ENCODE measurements around the gene RHNO1.

RHNO1 gene, protein sequence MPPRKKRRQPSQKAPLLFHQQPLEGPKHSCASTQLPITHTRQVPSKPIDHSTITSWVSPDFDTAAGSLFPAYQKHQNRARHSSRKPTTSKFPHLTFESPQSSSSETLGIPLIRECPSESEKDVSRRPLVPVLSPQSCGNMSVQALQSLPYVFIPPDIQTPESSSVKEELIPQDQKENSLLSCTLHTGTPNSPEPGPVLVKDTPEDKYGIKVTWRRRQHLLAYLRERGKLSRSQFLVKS

GRCh38 chr12:2877047-2877952, at the start of gene RHNO1, which contains the start of gene FOXM1:
Gene RHNO1, plus strand, starts transcription at chr12:2877223. Its CDS starts 8,144 bp downstream, at chr12:2885367.
Gene FOXM1, minus strand, starts transcription at chr12:2877174. Its CDS starts 2,696 bp downstream, at chr12:2874478.
- DNase-seq (ENCODE audit: low spot score), result peak; percentile 89

GRCh38 chr12:2829275-2829674, 47.7 kb upstream of the RHNO1 start:
- no peak for DNase-seq (ENCODE audit: low spot score)

GRCh38 chr12:2832550-2833127, 44.4 kb upstream of the RHNO1 start:
- DNase-seq (ENCODE audit: low spot score), result no peak

DNA sequence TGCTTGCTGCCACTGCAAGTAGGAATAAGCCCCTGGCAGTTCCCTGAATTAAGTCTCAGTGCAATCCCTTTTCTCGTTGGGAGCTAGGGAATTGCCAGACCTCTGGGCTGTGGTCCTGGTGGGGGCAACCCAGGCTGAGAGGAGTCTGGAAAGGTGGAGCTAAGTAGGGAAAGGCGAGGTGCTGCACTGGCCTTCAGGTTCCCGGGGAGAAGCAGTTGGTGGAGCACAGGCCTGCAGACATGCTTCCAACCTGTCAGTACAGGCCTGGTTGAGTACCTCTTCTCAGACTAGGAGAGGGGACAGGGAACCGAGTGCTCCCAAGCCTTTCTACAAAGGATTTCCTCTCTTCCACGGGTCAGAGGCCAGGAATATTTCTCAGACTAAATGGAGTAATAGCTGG, 43.7 kb upstream of the RHNO1 start:
- DNase-seq (ENCODE audit: low spot score), result no peak

DNA sequence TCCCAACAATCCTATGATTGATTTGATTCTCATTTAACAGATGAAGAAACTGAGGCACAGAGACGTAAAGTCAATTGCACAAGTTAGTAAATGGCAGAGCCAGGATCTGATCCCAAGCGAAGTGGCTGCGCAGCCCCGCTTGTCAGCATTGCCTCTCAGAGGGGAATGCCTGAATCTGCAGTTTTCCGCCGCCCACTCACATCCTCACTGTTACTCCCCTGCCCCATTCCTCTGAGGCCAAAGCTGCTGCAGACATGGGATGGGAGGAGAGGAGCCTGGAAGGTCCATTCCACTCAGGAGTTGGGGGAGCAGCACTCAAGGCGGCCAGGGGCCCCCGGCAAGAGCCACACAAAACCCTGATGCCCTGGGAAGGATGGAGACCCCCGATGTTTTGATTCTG, 43.2 kb upstream of the RHNO1 start:
- DNase-seq (ENCODE audit: low spot score), result no peak

- no peak for DNase-seq (ENCODE audit: low spot score)
These were observed 42.2 kb upstream of the RHNO1 start, which contains the start of gene NRIP2 for GRCh38 chr12:2834581-2835491. Gene NRIP2, minus strand, starts transcription at chr12:2835035. Its CDS starts 52 bp downstream, at chr12:2834983.

DNA sequence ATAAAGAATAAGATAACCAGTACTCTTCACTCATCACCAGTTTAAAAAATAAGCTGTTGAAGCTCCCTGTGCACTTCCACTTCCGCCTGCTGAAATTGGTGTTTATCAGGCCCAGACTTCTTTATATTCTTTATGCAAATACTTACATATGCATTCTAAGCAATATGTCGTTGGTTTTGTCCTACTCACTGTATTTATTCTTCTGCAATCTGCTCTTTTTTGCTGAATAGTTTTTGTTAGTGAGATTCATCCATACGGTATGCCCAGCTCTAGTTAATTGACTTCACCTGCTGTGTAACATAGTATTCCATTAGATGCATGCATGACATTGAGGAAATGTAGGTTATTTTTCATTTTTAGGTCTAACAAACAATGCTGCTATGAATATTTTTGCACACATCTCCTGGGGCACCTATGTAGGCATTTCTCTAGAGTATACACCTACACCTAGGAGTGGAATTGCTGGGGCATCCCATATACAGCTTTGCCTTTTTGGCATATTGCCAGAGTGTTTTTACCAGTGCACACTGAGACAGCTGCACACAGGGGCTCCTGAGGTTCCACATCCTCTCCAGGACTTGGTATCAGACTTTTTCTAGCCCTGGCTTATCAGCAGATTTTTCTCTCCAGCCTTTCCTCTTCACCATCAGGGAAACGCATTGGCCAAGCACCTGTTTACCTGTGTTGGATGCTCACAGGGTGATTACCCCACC, 41.2 kb upstream of the RHNO1 start:
- DNase-seq (ENCODE audit: low spot score), result no peak

- DNase-seq (ENCODE audit: low spot score), result no peak
These were observed 40.4 kb upstream of the RHNO1 start for GRCh38 chr12:2836574-2836973.

DNA sequence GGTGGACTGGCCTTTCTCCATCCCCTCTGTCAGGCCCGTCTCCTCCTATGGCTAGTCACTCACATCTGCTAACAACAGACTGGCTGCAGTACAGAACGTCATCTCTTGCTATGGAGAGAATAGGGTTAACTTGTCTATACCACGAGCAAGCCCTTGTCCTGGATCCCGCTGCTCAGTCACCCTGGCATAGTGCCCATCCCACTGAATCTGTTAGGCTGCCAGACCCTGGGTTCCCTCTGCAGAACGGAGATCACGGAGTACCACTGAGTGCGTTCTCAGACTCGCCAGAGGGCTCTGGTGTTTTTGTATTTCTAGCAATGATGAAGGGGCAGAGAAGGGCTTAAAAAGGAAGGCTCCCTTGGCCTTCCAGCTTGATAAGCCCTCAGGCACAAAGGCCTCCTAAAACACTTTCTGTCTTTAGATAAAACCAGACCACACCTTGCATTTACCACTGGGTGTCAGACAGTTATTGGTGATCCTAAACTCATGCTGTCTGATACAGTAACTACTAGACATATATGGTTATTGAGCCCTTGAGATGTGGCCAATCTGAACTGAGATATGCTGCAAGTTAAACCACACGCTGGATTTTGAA, 35.9 kb upstream of the RHNO1 start:
- DNase-seq (ENCODE audit: low spot score), result no peak

DNA sequence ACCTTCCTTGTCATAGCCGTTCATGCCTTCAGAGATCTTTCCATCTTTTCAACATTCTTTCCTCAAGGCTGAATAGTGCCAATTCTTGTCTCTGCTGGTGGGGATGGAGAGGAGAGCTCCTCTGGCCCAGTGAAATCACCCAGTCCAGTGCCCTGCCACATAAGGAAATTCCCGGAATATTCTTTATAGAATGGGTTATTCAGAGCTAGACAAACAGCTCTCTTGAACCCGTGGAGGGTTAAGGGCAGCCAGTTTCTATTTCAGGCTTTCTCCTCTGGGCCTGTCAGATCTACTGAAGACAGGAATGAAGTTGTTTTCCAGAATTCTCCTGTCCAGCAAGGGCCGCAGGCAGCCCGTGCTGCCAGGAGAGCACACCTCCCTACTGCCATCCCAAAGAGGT, 34.1 kb upstream of the RHNO1 start:
- DNase-seq (ENCODE audit: low spot score), result no peak

DNA sequence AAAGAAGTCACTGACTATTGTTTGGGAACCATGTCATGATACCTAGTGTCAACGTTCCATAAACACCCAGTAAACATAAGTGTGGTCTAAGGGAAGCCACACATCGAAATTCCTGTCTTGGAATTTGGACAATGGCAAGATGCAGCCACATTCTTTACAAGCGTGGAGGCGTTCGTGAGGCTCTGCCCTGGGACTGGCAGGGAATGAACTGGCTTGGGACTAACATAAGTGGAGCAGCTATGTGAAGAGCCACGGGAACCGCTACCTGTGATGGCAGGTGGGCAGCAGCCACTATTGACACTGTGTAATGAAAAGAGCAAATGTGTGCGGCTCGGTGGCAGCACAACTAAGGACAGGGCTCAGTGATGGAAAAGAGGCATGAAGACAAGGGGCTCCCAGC, 32.2 kb upstream of the RHNO1 start:
- DNase-seq (ENCODE audit: low spot score), result no peak

- no peak for DNase-seq (ENCODE audit: low spot score)
These were observed 31.7 kb upstream of the RHNO1 start for GRCh38 chr12:2845280-2845679.

DNA sequence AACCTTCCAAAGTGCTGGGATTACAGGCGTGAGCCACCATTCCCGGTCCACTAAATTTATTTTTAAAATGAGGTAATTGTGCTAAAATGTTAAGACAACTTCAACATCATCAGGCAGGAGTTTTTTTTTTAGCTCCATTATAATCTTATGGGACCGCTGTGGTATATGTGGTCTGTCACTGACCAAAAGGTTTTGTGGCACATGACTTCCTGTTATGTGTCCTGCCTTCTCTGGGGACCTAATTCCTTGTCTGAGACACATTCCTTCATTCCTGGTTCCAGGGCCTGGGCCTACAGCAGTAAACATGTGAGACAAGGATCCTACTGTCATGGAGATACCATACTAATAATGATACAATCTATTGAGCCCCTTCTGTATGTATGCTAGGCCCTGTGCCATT, 25.1 kb upstream of the RHNO1 start:
- DNase-seq (ENCODE audit: low spot score), result no peak

DNA sequence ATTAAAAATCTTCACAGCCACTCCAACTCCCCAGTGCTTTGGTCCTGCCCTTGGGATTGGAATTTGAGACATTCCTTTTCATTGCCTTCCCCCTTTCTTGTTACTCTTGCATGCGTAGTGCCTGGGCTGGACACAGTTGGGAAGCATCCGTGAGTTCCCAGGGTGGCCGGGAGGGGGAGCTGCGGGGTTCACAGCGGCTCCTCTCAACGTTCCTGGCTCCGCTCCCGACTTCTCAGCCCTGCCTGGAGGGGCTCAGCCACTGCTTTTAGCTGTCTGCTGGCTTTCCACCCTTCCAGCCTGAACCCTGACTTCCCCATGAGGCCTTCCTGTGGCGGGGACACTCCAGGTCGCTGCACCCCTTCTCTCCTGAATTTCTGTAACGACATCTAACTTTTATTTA, 23.4 kb upstream of the RHNO1 start:
- peak; percentile 29 for DNase-seq (ENCODE audit: low spot score)

- no peak for DNase-seq (ENCODE audit: low spot score)
These were observed 22.2 kb upstream of the RHNO1 start for GRCh38 chr12:2854669-2855453.

GRCh38 chr12:2855546-2855945, 21.5 kb upstream of the RHNO1 start:
- no peak for DNase-seq (ENCODE audit: low spot score)

- DNase-seq (ENCODE audit: low spot score), result no peak
These were observed 21.0 kb upstream of the RHNO1 start for GRCh38 chr12:2856051-2856450.

GRCh38 chr12:2857021-2857431, 20.0 kb upstream of the RHNO1 start, which contains the start of gene TEX52:
Gene TEX52, minus strand, starts transcription at chr12:2857039. Its CDS starts 13 bp downstream, at chr12:2857026.
- no peak for DNase-seq (ENCODE audit: low spot score)

- no peak for DNase-seq (ENCODE audit: low spot score)
These were observed 19.4 kb upstream of the RHNO1 start for GRCh38 chr12:2857576-2857975.

DNA sequence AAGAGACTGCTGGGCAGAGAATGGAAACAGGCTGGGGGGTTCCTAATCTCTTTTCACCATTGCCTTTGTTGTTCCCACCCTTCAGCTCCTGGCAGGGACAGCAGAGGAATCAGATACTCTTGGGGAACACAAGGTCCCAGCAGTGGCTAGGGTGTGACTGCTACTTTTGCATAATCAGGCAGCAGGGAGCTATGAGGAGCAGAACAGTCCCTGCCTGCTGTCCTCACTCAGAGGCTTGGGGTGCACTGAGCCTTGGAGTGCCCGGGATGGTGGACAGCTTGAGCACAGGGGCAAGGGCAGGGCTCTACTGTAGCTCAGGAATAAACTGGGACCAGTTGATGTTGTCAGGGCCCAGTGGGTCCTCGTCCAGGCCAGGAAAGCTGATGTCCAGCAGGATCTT, 18.7 kb upstream of the RHNO1 start:
- no peak for DNase-seq (ENCODE audit: low spot score)

Data from CD4-positive, alpha-beta T cell treated with Interleukin-15 for 4 hours (primary cell).